ENCODE measurements around the gene ETV3L. TPM values are rescaled to one million over a fixed set of nuclear protein-coding genes. Genes with fewer than 3 reads are reported as not detected.

The ETV3L gene
- total RNA-seq, 4 donors from 2014 or later = not detected

GRCh38 chr1:157112186-157112867, 12.7 kb upstream of the ETV3L start:
- Histone ChIP-seq H3K4me1 (no peaks in the 10 kb centered on the region), H3K36me3 (no peaks in the 10 kb centered on the region), H3K9me3 (no peaks in the 10 kb centered on the region), H3K27me3 (no peaks in the 10 kb centered on the region), H3K4me3 (no peak overlapping the region), H3K27ac (no peak overlapping the region)
- peak in 1 of 3 donors; percentile 21 for DNase-seq
- TF ChIP-seq CTCF (IDR thresholded peaks at IDR 0.05) (no peak), POLR2A (IDR thresholded peaks at IDR 0.05) (no peak)

- no peaks in the 10 kb centered on the region for H3K4me1 ChIP-seq
- H3K27ac ChIP-seq = no peak overlapping the region
- H3K9me3 ChIP-seq = no peaks in the 10 kb centered on the region
- DNase-seq = peak in 1 of 3 donors; percentile 22
- no peaks in the 10 kb centered on the region for H3K27me3 ChIP-seq
- no peak overlapping the region for H3K4me3 ChIP-seq
- TF ChIP-seq POLR2A (IDR thresholded peaks at IDR 0.05) = no peak
- no peak for TF ChIP-seq CTCF (IDR thresholded peaks at IDR 0.05)
- H3K36me3 ChIP-seq = no peaks in the 10 kb centered on the region
Measured at GRCh38 chr1:157111396-157112165, 12.0 kb upstream of the ETV3L start.

GRCh38 chr1:157110686-157111085, 11.1 kb upstream of the ETV3L start:
- H3K4me3 ChIP-seq = no peak overlapping the region
- no peaks in the 10 kb centered on the region for H3K36me3 ChIP-seq
- no peak overlapping the region for H3K27ac ChIP-seq
- H3K9me3 ChIP-seq = no peaks in the 10 kb centered on the region
- H3K4me1 ChIP-seq = no peaks in the 10 kb centered on the region
- H3K27me3 ChIP-seq = no peaks in the 10 kb centered on the region
- TF ChIP-seq POLR2A (IDR thresholded peaks at IDR 0.05) (no peak), CTCF (IDR thresholded peaks at IDR 0.05) (no peak)
- DNase-seq = peak in 1 of 3 donors; percentile 31

GRCh38 chr1:157110003-157110402, 10.4 kb upstream of the ETV3L start:
- H3K27me3 ChIP-seq = no peaks in the 10 kb centered on the region

GRCh38 chr1:157108448-157108847, 8.8 kb upstream of the ETV3L start:
- H3K4me3 ChIP-seq = no peak overlapping the region
- no peak overlapping the region for H3K27ac ChIP-seq
- TF ChIP-seq CTCF (IDR thresholded peaks at IDR 0.05) (no peak), POLR2A (IDR thresholded peaks at IDR 0.05) (no peak)
- H3K4me1 ChIP-seq = no peaks in the 10 kb centered on the region
- H3K36me3 ChIP-seq = no peaks in the 10 kb centered on the region
- DNase-seq = peak in 1 of 3 donors; percentile 4
- H3K9me3 ChIP-seq = no peaks in the 10 kb centered on the region
- H3K27me3 ChIP-seq = no peaks in the 10 kb centered on the region

More at GRCh38 chr1:157110003-157110402, 10.4 kb upstream of the ETV3L start:
- no peaks in the 10 kb centered on the region for H3K4me1 ChIP-seq
- no peaks in the 10 kb centered on the region for H3K36me3 ChIP-seq
- TF ChIP-seq POLR2A (IDR thresholded peaks at IDR 0.05) (no peak), CTCF (IDR thresholded peaks at IDR 0.05) (no peak)
- peak in 1 of 3 donors; percentile 28 for DNase-seq
- H3K9me3 ChIP-seq = no peaks in the 10 kb centered on the region
- no peak overlapping the region for H3K4me3 ChIP-seq
- H3K27ac ChIP-seq = no peak overlapping the region

Data from Peyer's patch (tissue), 4 donors.